Measurements from ENCODE around the gene TEX29. TPM values are rescaled to one million over a fixed set of nuclear protein-coding genes. Genes with fewer than 3 reads are reported as not detected.

The TEX29 gene
- total RNA-seq, 1 donor from 2014 or later: 0.54 TPM

DNA sequence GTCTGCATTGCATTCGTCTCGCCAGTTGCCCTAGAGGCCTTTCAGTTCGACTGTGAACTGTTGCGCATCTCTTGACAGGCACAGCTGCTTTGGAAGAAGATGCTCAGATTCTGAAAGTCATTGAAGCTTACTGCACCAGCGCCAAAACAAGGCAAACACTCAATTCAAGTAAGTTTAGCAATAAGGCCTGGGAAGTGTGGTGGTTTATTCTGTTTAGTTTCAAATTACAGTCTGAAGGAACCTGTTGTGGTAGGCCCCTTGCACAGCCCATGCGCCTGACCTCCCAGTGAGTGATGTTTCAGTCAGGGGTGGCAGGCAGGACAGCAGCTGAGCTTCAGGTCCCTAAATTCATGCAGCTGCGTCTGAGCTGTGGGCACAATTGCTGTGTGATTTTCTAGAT is 32.2 kb upstream of the TEX29 start:
- no peak for DNase-seq (ENCODE audit: low spot score)
- no peak overlapping the region for H3K27ac Mint-ChIP-seq (ENCODE audit: unreplicated experiment)
- TF ChIP-seq, protein P1, sequence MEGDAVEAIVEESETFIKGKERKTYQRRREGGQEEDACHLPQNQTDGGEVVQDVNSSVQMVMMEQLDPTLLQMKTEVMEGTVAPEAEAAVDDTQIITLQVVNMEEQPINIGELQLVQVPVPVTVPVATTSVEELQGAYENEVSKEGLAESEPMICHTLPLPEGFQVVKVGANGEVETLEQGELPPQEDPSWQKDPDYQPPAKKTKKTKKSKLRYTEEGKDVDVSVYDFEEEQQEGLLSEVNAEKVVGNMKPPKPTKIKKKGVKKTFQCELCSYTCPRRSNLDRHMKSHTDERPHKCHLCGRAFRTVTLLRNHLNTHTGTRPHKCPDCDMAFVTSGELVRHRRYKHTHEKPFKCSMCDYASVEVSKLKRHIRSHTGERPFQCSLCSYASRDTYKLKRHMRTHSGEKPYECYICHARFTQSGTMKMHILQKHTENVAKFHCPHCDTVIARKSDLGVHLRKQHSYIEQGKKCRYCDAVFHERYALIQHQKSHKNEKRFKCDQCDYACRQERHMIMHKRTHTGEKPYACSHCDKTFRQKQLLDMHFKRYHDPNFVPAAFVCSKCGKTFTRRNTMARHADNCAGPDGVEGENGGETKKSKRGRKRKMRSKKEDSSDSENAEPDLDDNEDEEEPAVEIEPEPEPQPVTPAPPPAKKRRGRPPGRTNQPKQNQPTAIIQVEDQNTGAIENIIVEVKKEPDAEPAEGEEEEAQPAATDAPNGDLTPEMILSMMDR (IDR thresholded peaks at IDR 0.05; ENCODE audit: unreplicated experiment): no peak
- H3K9me3 Mint-ChIP-seq (ENCODE audit: unreplicated experiment): no peaks in the 10 kb centered on the region
- H3K4me1 Mint-ChIP-seq (ENCODE audit: unreplicated experiment): no peaks in the 10 kb centered on the region
- no peak overlapping the region for H3K4me3 Mint-ChIP-seq (ENCODE audit: unreplicated experiment)
- peaks cover 57% of the 10 kb centered on the region for H3K36me3 Mint-ChIP-seq (ENCODE audit: low read depth, unreplicated experiment)
- peaks cover 9% of the 10 kb centered on the region for H3K27me3 Mint-ChIP-seq (ENCODE audit: unreplicated experiment)

DNA sequence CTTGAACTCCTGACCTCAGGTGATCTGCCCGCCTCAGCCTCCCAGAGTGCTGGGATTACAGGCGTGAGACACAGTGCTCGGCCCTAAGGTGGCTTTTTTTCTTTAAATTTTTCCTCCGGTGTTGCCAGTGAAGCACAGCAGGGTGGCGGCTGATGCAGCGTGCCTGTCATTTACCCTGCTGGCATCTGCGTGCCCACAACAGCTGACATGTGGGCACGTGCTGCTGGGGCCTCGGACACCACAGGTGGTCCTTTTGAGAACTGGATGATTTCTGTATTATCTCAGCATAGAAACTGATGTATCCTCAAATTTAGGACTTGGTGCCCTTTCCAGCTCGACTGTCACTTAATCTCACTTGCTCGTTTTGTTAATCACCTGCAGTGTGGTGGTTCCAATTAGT is 31.2 kb upstream of the TEX29 start:
- no peak for DNase-seq (ENCODE audit: low spot score)
- peaks cover 52% of the 10 kb centered on the region for H3K36me3 Mint-ChIP-seq (ENCODE audit: low read depth, unreplicated experiment)
- no peaks in the 10 kb centered on the region for H3K9me3 Mint-ChIP-seq (ENCODE audit: unreplicated experiment)
- H3K4me1 Mint-ChIP-seq (ENCODE audit: unreplicated experiment): no peaks in the 10 kb centered on the region
- H3K27ac Mint-ChIP-seq (ENCODE audit: unreplicated experiment): no peak overlapping the region
- TF ChIP-seq, protein P1 (IDR thresholded peaks at IDR 0.05; ENCODE audit: unreplicated experiment): no peak
- no peak overlapping the region for H3K4me3 Mint-ChIP-seq (ENCODE audit: unreplicated experiment)
- H3K27me3 Mint-ChIP-seq (ENCODE audit: unreplicated experiment): peaks cover 9% of the 10 kb centered on the region

DNA sequence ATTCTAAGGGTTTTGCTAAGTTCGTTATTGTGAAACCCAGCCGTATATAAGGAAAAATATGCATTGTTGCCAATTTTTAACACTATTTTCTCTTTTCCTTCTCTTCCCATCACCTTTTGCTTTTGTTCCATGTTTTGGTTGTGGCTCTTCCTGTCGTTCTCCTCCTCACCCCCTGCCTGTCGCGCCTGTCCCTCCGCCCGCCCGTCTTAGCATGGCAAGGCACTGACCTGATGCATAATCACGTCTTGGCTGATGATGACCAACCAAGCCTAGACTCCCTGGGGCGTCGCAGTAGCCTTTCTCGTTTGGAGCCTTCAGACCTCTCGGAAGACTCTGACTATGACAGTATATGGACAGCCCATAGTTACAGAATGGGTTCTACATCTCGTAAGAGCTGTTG is 28.5 kb upstream of the TEX29 start:
- TF ChIP-seq, protein P1 (IDR thresholded peaks at IDR 0.05; ENCODE audit: unreplicated experiment): no peak
- no peak for DNase-seq (ENCODE audit: low spot score)
- Mint-ChIP-seq H3K27ac (ENCODE audit: unreplicated experiment) (no peak overlapping the region), H3K4me1 (ENCODE audit: unreplicated experiment) (no peaks in the 10 kb centered on the region), H3K36me3 (ENCODE audit: low read depth, unreplicated experiment) (peaks cover 47% of the 10 kb centered on the region), H3K9me3 (ENCODE audit: unreplicated experiment) (no peaks in the 10 kb centered on the region), H3K27me3 (ENCODE audit: unreplicated experiment) (peaks cover 5% of the 10 kb centered on the region), H3K4me3 (ENCODE audit: unreplicated experiment) (no peak overlapping the region)

DNA sequence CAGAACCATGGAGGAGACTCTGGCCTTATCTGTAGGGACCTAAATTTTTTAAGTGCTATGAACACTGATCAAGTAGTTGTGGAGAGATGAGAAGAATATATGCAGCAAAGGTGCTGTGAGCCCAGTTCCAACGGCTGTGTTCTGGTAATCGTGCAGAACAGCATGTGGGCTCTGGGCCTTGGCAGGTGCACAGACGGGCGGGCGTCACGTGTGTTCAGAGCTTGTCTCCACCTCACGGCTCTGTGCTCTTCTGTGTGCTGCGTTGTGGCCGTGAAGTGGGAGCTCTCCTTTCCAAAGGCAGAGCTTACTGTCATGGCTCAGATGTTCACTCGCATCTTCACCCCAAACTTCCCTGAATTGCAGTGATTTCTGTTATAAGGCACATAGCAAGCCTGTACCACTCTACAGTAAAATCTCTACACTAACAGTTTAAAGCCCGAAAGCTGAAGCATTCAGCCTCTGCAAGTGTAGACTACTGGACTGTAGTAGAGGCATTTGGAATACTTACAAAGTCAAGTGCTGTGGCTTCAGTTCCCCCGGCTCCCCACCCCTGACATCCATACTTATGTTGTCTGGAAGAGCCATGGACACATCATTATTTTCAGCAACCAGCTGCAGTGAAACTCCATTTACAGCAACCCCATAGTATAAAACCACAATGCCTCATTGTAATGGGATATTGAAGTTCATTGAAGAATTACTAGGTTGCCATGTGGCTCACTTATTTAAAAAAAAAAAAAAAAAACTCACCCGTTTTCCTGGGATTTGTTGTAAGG is 27.5 kb upstream of the TEX29 start:
- H3K27me3 Mint-ChIP-seq (ENCODE audit: unreplicated experiment): no peaks in the 10 kb centered on the region
- peaks cover 40% of the 10 kb centered on the region for H3K36me3 Mint-ChIP-seq (ENCODE audit: low read depth, unreplicated experiment)
- H3K27ac Mint-ChIP-seq (ENCODE audit: unreplicated experiment): no peak overlapping the region
- H3K4me1 Mint-ChIP-seq (ENCODE audit: unreplicated experiment): no peaks in the 10 kb centered on the region
- no peaks in the 10 kb centered on the region for H3K9me3 Mint-ChIP-seq (ENCODE audit: unreplicated experiment)
- no peak overlapping the region for H3K4me3 Mint-ChIP-seq (ENCODE audit: unreplicated experiment)
- no peak for DNase-seq (ENCODE audit: low spot score)
- TF ChIP-seq, protein P1 (IDR thresholded peaks at IDR 0.05; ENCODE audit: unreplicated experiment): no peak

DNA sequence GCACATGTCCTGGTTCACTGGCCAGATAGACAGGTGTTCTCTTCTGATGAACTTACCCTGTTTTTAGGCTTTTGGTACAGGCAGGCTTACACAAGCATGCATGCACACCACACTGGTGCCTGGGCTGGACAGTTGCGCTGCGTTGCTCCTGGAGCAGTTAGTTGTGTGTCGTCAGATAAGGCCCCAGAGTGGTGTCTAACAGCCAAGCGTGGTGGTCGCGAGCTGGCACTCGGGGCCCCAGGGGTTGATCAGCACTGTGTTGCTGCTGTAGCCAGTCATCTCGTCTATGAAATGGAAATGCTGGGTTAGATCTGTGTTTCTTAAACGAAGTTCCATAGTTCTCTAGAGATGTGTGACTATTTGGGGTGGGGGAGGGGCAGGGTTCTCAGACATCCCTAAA is 24.6 kb upstream of the TEX29 start:
- H3K27ac Mint-ChIP-seq (ENCODE audit: unreplicated experiment): no peak overlapping the region
- no peaks in the 10 kb centered on the region for H3K9me3 Mint-ChIP-seq (ENCODE audit: unreplicated experiment)
- no peak for DNase-seq (ENCODE audit: low spot score)
- H3K36me3 Mint-ChIP-seq (ENCODE audit: low read depth, unreplicated experiment): peaks cover 32% of the 10 kb centered on the region
- no peaks in the 10 kb centered on the region for H3K27me3 Mint-ChIP-seq (ENCODE audit: unreplicated experiment)
- H3K4me3 Mint-ChIP-seq (ENCODE audit: unreplicated experiment): no peak overlapping the region
- no peaks in the 10 kb centered on the region for H3K4me1 Mint-ChIP-seq (ENCODE audit: unreplicated experiment)
- TF ChIP-seq, protein P1 (IDR thresholded peaks at IDR 0.05; ENCODE audit: unreplicated experiment): no peak
